GM21786 (cell line): Measurements from ENCODE around the gene SPNS3.

ENCODE experiments used
- ATAC-seq: cut with Tn5 transposase; IDR thresholded peaks from one replicate; pipeline ENCODE4 v1.9.1; 2021; ENCODE audit not compliant: unreplicated experiment

The SPNS3 gene

DNA sequence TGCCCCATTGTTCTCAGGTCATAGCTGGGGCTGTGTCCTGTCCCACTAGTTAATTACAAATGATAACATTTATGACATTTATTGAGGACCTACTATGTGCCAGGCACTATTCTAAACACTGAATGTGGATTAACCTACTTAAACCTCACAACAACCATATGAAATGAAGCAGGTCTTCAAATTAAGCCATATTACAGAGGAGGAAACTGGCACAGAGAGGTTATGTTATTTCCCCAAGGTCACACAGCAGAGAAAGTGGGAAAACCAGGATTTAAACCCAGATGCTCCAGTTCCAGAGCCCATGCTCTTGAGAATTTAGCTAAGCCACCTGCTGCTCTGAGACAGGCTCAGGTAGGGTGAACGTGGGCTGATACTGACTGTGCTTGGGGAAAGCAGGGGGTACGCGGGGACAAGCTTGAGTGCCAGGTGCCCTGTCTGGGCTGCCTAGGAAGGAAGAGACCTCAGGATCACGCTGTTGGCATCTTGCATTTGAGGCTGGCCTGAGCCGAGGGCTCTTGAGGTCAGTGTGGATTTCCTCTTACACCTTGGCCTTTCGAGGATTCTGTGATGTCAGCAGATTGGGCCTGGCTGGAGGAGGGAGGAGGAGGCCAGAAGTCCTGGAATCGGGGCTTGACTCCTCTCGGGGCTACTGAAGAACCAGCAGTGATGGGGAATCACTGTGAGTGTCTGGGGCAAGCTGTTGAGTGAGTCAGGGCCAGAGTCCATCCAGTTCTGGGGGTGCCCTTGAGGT lies 73.8 kb downstream of the SPNS3 start:
- no peak for ATAC-seq

DNA sequence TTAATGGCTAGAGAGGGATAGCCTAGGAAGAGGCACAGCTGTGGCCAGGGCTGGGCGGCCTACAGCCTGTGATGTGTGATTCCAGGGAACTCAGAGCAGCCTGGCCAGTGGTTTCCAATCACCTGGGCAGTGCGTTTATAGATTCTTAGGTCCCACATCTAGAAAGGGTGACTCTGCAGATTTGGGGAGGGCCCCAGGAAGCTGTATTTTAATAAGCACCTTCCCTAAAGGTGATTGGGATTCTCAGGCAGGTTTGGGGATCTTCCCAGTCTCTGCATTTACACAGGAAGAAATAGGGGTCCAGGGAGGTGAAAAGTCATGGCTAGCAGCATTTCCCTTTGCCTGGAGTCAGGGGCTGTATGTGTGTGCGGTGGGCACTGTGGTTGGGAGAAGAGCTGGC lies 74.5 kb downstream of the SPNS3 start:
- ATAC-seq: no peak

DNA sequence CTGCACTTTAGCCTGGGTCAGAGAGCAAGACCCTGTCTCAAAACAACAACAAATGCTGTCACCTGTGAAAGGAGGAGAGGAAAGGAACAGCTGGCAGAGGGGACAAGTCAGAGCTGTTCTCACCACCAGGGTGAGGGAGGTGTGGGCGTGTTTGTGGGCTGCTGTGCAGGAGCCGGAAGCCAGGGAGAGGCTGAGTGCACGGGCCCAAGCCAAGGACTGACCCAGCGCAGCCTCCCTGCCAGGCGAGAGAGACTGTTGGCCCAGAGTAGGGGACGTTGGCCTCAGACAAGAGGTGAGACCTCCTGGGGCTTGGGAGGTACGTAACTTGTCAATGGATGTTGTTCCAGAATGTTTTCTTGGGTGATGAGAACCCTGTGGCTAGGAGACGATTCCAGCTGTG lies 75.7 kb downstream of the SPNS3 start:
- ATAC-seq: no peak

DNA sequence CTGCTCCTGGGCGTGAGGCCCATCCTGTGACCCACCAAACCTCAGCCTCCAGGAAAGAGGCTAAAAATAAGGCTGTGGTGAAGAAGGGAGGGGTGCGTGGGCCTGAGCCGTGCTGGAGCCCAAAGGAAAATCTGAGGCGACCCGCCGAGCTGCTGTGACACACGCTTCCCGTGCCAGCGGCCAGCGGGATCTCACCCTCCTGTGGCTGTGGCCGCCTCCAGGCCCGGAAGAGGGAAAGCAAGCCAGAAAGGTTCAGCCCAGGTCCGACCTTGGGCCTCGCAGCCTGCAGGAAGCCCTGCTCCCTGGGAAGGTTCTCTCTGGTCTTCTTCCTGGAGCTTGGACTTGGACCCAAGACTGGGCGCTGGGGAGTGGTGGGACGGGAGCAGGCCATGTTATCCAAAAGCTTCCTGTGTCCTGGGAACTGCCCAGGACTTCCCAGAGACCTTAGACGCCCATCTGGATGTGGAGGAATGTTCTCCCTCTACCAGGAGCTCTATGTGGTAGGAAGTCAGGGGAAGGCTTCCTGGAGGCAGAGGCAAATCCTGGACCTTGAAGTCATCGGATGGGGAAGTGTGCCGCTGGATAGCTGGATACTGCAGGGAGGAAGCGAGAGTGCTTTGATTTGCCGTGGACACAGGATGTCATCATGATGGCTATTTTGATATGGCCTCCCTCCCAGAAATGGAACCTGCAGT lies 76.3 kb downstream of the SPNS3 start:
- ATAC-seq: no peak

DNA sequence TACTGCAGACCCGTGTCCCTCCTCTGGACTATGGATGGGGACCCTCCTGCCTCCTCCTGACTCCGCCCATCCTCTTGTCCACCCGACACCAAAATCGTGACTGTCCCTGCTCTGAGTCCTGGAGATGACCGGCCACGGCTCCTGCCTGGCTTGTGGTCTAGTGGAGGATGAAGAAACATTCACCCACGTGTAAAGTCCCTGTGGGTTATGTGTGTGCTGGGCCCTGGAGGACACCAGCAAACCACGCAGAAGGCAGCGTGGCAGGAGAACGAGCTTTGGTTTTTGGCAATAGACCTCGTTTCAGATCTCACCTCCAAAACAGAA lies 76.8 kb downstream of the SPNS3 start:
- ATAC-seq: no peak

DNA sequence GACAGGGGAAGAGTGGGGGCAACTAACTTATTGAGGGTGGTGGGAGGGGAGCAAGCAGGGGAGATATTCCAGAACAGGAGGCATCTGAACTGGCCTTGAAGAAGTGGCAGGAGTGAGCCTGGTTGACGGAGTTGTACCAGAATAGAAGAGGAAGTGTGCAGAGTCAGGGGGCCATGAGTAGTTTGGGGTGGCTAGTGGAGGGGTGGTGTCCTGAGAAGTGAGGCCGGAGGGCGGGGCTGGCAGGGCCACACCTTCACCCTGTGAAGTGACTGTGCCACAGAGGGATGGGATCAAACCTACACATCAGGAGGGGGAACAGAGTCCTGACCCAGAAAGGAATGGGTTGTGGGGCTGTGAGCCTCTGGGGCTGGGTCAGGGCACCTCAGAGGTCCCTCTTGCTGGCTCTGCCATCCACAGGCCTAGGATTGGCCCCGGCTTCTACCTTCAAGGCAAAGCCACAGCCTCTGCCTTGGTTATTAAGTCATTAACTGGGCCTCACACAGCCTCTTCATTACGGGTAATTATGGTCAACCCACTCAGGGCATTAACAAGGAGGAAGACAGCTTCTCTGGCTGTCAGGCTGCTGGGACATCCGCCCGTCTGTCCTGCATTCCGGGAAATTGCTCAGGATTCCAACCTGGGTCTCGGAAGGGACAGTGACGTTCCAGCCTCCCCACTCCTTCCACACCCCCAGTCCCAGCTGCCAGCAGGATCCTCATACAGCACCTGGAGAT lies 77.6 kb downstream of the SPNS3 start:
- ATAC-seq: no peak

DNA sequence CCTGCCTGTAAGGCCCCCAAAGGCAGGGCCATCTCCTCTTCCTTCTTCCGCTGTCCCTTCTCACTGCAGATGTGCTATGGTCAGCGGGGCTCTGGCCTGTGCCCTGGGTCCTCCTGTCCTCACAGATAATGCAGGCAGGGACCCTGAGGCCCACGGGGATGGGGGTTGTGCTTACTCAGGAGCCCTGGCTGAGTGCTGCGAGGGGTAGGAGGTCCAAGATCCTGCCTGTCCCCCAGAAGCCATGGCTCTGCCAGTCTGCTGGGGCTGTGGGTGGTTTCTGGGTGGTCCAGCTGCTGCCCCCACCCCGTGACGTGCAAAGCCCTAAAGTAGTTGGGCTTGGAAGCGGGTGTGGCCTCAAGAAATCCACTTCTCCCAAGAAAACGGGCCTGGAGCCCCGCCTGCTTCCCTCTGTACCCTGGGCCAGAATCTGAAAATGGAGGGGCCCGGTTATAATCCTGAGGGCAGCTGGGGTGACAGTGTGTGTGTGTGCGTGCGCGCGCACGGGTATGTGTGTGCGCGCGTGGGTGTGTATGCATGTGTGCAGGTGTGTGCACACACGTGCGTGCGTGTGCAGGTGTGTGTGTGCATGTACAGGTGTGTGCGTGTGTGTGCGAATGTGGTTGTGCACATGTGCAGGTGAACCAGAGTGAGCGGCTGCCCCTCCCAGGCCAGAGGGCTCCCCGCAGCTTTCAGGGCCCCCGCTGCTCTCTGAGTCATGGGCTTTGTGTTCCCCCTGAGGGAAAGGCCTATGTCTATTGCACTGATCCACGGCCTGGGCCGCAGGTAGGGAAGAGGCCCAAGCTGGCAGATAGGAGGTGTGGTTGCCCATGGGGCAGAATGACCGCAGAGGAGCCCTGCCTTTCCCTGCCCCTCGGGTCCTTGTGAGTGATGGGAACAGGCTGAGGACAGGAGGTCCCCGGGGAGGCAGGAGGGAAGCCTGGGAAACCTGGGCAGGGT lies 78.7 kb downstream of the SPNS3 start:
- no peak for ATAC-seq

DNA sequence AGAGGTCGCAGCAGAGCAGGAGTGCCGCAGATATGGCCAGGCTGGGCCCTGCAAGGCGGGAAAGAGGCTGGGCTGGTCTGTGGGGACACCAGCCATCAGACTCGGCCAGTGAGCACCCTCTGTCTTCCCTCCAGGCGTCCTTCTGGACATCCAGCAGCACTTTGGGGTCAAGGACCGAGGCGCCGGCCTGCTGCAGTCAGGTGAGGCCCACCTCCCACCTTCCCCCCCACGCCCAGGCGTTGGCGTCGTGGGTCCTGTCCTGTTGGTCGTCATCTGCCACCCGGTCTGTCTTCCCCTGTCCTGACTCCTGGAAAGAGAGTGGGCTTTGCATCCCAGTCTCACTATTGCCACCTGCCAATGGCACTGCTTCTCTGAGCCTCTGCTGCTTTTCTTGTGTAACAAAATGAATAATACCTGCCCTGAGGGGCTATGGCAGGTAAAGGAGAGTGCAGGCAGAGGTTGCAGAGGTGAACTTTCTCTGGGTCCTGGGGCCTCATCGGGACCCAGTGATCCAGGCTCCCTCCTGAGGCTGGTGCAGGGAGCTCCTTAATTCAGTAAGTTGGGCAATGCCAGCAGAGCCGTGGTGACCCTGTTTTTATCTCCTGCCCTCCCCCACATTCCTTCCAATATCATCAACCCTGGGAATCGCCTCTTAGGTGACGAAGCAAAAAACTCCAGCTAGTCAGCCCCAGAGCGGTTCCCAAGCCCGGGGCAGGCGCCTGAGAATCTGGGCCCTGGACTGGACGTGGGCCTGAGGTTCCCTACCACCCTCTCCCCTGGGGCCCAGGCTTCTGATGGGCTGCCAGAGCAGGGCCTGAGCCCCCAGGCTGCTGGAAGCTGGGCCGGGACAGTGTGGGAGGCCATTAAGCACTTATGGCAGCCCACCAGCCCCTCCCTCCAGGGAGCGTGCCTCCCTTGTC lies 79.6 kb downstream of the SPNS3 start:
- ATAC-seq: no peak

DNA sequence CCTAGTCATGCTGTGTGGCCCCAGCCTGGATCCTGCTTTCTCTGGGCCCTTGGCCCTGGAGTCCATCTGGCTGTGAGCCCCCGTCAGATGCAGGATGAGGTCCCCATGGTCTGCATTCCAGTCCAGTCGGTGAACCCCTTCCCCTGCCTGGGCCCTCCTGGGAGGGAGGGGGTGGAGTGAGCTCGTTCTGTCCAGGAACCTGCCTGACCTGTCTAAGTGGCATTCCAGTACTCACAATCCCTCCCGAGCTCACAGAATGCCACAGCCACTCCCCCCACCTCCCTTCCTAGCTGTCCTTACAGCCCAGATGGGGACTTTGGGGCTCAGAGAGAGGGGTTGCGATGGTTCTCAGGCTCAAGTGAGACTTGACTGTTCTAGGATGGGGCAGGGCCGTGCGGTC lies 80.5 kb downstream of the SPNS3 start:
- no peak for ATAC-seq

DNA sequence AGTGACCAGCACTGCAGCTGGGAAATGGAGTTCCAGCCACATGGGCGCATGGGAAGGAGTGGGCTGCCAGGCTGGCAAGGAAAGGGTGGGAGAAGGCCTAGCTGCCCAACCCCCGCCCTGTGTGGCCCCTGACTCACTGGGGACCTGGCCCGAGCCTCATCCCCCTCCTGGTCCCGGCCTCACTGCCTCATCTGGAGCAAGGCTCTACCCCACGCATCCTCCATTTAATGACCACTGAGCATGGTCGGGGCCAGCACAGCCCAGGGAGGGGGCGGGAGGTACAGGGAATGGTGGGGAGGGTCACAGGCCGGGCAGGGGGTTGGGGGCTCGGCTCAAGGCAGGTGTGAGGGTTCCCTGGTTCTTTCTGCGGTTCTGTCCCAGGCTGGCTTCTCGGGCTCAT lies 81.0 kb downstream of the SPNS3 start:
- no peak for ATAC-seq

DNA sequence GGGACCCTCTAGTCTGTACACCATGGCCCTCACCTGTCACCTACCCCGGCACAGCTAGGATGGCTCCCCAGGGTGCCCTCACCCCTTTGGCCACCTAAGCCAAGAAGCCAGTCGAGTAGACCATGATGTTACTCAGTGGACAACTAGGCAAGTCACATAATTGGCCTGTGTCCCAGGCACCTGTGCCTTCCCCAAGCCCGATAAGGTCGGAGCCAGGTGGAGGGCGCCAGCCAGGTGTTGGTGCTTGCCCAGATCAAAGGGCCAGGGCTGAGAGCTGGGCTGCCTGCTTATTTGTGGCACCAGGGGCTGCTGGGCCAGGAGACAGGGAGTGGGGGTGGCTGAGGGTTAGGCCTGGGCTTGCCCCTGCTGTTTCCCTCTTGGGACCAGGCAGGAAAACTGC lies 81.8 kb downstream of the SPNS3 start:
- ATAC-seq: no peak

DNA sequence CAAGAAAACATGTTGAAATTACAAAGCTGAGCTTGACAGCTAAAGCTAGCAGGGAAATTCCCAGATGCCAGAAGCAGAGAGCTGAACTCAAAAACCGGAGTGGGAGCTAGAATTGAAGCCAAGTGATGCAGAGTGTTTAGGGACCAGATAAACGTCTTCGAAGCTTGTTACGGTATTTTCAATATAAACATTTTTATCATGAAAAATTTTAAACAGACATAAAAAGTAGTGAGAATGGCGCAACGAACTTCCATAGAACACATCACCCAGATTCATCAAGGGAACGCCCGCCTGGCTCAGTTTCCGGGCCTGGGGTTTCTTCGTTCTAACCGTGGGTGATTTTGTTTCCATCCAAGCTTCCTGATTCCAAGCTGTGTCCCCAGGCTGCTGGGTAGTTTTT lies 83.0 kb downstream of the SPNS3 start:
- no peak for ATAC-seq

DNA sequence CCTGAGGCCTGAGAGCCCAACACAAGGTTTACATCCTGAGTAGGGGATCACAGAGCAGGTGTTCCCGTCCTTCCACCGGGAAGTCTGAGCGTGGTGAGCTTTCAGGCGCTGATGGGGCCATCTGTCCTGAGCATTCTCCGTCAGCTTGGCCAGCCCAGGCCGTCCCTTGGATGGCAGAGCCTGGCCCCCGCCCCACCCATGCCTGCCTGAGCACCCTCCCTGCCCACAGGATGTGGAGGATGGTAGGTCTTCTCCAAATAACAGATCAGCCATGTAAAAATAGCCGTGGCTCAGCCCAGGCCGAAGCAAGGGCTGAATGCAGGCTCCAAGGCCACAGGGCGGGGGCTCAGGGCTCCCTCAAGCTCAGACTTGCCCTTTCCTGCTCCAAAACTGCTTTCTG lies 85.2 kb downstream of the SPNS3 start:
- no peak for ATAC-seq

DNA sequence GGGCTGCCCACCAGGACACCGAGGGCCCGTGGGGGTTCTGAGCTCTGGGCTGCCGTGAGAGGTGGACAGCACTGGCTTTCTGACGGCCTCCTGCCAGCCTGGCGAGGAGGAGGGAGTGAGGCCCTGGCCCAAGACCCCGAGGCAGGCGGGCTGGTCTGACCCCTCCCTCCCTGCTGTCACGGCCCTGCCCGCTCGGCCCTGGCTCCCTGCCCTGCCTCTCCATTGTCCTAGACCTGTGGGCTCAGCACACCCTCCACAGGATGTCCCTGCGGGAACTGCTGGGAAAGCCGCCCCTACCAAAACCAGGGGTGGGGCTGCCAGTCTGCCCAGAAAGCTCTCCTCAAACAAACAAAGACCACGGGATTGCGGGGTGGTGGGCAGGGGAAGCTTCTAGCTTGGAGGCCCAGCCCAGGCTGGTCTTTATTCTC lies 85.6 kb downstream of the SPNS3 start:
- ATAC-seq: no peak

DNA sequence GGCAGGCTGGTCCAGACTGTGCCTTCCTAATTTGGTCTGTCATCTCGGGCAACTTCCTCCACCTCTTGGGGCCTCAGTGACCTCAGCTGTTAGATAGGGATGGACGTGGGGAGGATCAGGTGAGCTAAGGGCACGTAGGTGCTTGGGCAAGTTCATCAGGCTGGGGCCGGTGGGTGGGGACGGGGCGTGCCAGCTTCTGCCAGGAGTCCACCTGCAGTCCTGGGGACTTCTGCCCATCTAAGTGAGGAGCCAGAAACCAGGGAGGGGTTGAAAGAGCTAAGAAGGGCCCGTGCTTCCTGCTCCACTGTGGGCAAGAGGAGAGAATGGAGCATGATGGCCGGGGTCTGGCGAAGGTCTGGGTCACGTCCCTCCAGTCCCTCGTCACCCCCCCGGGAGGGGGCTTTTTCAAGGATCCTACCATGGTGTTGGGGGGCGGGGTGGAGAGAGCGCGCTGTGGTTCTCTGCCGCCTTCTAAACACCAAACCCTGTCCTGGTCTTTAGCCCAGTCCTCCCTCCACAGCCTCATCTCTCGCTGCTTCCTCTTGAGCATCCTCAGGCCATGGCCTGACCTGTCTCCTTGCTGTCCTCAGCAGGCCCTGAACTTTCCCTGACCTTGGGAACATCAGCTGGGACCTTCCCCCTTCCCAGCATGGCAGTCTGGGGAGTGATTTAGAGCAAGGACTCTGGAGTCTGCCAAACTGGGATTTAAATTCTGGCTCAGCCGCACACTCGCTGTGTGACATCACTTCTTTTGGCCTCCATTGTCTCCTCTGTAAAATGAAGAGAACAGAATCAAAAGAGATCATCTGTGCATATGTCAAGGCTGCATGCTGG lies 86.5 kb downstream of the SPNS3 start:
- no peak for ATAC-seq

DNA sequence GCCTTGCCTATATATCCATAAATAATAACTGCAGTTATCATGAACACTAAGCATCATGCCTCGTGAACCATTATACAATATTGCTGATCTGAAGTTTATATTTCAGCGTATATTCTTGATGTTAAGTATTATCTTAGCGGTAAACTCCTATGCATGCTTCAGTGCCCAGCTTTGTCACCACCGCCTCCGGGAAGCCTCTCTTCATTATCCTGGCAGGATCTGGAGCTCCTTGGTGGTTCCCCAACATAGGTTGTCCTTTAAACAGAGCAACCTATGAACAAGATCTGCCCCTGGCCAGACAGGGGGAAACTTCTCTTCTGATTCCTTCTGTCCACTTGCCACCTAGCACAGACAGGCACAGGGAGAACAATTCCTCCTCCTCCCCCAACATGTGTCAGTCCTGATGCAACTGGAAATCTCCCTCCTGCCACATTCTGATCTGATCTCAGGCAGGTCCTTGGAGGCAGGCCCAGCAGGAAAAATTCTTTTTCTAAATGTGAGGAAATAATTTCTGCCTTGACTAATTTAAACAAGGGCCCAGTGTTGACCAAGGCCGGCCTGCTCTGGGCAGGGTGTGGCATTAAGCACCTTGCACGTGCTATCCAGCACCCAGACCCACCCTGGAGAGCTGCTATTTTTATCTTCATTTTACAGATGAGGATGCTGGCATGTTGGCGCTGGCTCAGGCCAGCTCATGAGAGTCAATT lies 87.3 kb downstream of the SPNS3 start:
- no peak for ATAC-seq

DNA sequence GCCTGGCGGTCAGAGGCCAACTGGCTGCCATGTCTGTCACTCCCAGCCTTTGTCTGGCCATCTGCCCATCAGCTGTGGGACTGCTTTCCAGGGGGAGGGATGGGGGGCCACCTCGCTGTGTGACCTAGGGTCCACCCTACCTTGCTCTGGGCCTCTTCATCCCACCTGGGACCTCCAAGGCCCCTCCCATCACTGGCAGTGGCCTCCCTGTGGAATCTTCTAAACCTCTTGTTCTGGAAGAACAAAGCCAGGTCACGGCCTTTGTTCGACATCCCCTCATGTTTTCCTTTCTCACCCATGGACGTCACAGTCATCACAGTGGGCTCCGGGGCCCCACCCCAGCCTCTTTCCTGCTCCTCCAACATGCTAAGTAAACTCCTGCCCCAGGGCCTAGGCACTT lies 88.9 kb downstream of the SPNS3 start:
- ATAC-seq: no peak

DNA sequence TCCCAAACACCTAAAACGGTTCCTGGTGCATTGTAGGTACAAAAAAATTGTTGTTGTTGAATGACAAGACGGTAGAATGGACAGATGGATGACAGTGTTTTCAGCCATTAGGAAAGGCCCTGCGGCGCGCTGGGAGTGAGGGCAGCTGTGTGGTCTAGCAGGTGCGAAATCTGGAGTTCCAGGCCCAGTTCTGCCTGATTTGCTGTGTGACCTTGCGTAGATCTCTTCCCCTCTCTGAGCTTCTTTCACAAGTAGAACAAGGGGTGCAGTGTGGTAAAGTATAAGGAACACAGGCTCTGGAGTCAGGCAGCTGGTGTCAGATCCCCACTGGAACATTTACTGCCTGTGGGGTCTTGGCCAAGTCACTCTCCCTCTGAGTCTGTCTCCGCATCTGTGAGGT lies 90.2 kb downstream of the SPNS3 start:
- no peak for ATAC-seq
